Osteoblast (primary cell): ENCODE measurements around the gene ICE1. TPM values are rescaled to one million over a fixed set of nuclear protein-coding genes. Genes with fewer than 3 reads are reported as not detected.

Experiments
- DNase-seq: peaks from one replicate; pipeline ENCODE4 v3.0.0; 2011; ENCODE audit warnings: low spot score, mixed read lengths; ENCODE audit not compliant: insufficient read length; ENCODE audit errors: missing footprints
- H2AFZ ChIP-seq: 2 replicates; pipeline ENCODE4 v1.6.0; 2011; ENCODE audit warnings: mild to moderate bottlenecking, low read length
- H3K27ac ChIP-seq: 2 replicates; pipeline ENCODE4 v1.5.1; 2011; ENCODE audit warnings: mild to moderate bottlenecking, low read depth, low read length, moderate library complexity
- H3K27me3 ChIP-seq: 2 replicates; pipeline ENCODE4 v1.6.0; 2012; ENCODE audit warnings: mild to moderate bottlenecking, control low read depth, inconsistent platforms, low read length, moderate library complexity; ENCODE audit not compliant: insufficient read depth
- H3K36me3 ChIP-seq: 2 replicates; pipeline ENCODE4 v1.5.1; 2011; ENCODE audit warnings: mild to moderate bottlenecking, low read length, control low read depth, moderate library complexity; ENCODE audit not compliant: insufficient read depth
- H3K4me1 ChIP-seq: 2 replicates; pipeline ENCODE4 v1.5.1; 2011; ENCODE audit warnings: mild to moderate bottlenecking, low read length, control low read depth, moderate library complexity; ENCODE audit not compliant: insufficient read depth
- H3K4me2 ChIP-seq: 2 replicates; pipeline ENCODE4 v1.6.0; 2011; ENCODE audit warnings: mild to moderate bottlenecking, low read length; ENCODE audit not compliant: insufficient read depth
- H3K4me3 ChIP-seq: fragments of 200-600 bp; sonication (generic); 3 replicates; pipeline ENCODE4 v1.5.1; 2012; ENCODE audit warnings: mild to moderate bottlenecking, low read length, inconsistent platforms; ENCODE audit not compliant: insufficient read depth
- H3K79me2 ChIP-seq: 2 replicates; pipeline ENCODE4 v1.6.0; 2012; ENCODE audit warnings: mild to moderate bottlenecking, low read length, control low read depth, inconsistent platforms; ENCODE audit not compliant: insufficient read depth
- H3K9me3 ChIP-seq: 2 replicates; pipeline ENCODE4 v1.5.1; 2011; ENCODE audit warnings: low read depth, low read length, control low read depth
- H4K20me1 ChIP-seq: 2 replicates; pipeline ENCODE4 v1.6.0; 2012; ENCODE audit warnings: mild to moderate bottlenecking, low read length, control low read depth; ENCODE audit not compliant: insufficient read depth
- total RNA-seq: library from RNA; depleted of rRNA; stranded (reverse); fragments of >200 nt; gene quantifications from 2 replicates; pipeline ENCODE4 v1.2.3, GENCODE V29; 2012
- TF ChIP-seq, protein P1 (sequence below): IDR thresholded peaks from 2 replicates; pipeline ENCODE4 v1.5.1; 2011; ENCODE audit warnings: mild to moderate bottlenecking, low read depth, low read length, moderate library complexity; ENCODE audit errors: extremely low read depth

Gene ICE1
- total RNA-seq: 33.3 and 34.0 TPM in 2 replicates

DNA sequence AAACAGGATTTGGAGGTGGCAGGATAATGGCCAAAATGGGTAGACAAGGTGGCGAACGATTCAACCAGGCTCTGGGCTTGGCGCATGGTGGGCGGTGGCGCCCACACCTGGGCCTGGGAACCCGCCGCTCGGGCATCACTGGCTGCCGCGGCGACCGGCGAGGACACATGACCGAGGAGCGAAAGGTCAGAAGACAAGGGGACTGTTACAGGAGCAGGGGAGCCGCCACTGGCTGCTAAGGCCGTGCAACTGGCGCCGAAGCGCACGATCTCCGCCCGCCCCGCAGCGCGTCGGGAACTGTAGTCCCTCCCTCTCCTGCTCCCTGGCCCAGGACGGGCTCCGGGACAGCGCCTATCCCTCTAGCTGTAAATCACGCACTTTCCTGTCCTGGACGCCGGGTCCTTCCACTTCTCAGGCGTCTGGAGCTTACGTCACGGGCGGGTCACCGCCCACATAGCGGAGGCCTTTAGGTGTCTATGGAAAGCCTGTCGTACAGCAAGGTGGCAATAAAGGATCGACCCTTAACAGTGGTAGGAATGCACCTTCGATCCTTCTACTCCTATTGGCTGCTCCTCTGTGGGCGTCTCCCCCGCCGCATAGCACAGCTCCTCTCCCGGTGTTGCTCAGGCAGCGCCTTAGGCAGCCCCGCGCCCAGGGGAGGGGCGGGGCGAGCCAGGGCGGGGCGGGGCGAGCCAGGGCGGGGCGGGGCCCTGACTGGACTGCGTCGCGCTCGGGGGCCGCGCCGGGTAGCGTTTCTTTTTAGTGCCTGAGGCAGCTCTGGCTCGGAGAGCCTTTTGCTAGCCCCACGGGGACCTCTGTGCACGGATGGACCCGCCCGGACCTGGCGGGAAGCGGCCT, at the start of gene ICE1:
Gene ICE1, plus strand, starts transcription at position 717 of the 858 bp plus-strand sequence. CDS start 239 bp downstream, outside the sequence.
- H3K4me2 ChIP-seq: peak within 1 kb of the TSS; percentile 90
- peak within 1 kb of the TSS; percentile 88 for H3K4me3 ChIP-seq
- DNase-seq: peak; percentile 98
- H4K20me1 ChIP-seq: peaks cover 33% of the 10 kb centered on the region
- peaks cover 45% of the 10 kb centered on the region for H3K4me1 ChIP-seq
- no peaks in the 10 kb centered on the region for H3K9me3 ChIP-seq
- peak within 1 kb of the TSS; percentile 99 for H3K27ac ChIP-seq
- H3K79me2 ChIP-seq: peaks cover 46% of the 10 kb centered on the region
- peak within 1 kb of the TSS; percentile 97 for H2AFZ ChIP-seq
- H3K27me3 ChIP-seq: no peaks in the 10 kb centered on the region
- TF ChIP-seq, protein P1, sequence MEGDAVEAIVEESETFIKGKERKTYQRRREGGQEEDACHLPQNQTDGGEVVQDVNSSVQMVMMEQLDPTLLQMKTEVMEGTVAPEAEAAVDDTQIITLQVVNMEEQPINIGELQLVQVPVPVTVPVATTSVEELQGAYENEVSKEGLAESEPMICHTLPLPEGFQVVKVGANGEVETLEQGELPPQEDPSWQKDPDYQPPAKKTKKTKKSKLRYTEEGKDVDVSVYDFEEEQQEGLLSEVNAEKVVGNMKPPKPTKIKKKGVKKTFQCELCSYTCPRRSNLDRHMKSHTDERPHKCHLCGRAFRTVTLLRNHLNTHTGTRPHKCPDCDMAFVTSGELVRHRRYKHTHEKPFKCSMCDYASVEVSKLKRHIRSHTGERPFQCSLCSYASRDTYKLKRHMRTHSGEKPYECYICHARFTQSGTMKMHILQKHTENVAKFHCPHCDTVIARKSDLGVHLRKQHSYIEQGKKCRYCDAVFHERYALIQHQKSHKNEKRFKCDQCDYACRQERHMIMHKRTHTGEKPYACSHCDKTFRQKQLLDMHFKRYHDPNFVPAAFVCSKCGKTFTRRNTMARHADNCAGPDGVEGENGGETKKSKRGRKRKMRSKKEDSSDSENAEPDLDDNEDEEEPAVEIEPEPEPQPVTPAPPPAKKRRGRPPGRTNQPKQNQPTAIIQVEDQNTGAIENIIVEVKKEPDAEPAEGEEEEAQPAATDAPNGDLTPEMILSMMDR: no peak
- H3K36me3 ChIP-seq: peaks cover 6% of the 10 kb centered on the region

DNA sequence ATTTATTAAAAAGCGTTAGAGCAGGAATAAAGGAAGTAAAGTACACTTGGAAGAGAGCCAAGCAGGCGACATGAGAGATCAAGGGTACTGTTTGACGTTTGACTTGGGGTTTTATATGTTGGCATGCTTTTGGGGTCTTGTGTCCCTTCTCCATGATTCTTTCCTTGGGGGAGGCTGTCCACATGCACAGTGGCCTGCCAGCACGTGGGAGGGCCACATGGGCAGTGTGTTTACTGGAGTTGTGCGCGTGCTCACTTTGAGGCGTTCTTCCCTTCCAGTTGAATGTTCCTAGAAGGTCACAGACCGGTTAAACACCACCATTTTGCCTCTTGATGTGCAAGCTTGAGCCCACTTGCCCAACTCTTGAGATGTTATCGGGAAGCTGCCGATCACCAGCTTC, 49.5 kb upstream of the ICE1 start:
- no peak overlapping the region for H2AFZ ChIP-seq
- TF ChIP-seq, protein P1: no peak
- H3K36me3 ChIP-seq: no peaks in the 10 kb centered on the region
- H3K27me3 ChIP-seq: no peaks in the 10 kb centered on the region
- no peak for DNase-seq
- H3K4me3 ChIP-seq: no peak overlapping the region
- no peak overlapping the region for H3K27ac ChIP-seq
- no peaks in the 10 kb centered on the region for H3K79me2 ChIP-seq
- H3K9me3 ChIP-seq: no peaks in the 10 kb centered on the region
- H3K4me1 ChIP-seq: peaks cover 16% of the 10 kb centered on the region
- H4K20me1 ChIP-seq: no peaks in the 10 kb centered on the region
- H3K4me2 ChIP-seq: no peak overlapping the region

DNA sequence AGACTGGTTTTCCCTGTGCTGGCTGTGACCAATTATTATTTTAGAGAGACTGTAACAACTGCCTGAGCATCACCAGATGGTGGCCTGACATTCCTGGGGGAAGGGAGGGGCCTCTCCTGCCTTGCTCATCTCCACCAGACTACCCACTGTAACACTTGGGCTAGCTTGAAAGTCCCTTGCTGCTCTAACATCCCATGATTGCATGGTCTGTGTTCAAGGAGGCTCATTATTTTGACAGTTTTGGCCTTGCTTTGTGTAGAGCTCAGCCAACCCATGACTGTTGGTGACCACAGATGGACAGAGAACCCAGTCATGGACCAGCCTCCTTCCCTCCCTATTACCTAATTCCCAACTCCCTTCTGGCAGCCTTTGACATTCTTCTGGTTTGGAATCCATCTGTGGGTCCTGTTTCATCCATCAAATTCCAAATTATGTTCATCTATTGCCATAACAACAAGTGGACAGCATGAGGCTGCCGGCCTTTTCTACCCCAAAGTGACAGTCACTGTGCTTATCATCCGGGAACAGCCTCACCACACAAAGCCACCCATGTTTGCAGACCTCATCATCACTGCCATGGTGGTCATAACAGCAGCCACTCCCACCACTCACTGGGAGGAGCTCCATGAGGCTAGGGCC, 49.0 kb upstream of the ICE1 start:
- Histone ChIP-seq H3K36me3 (no peaks in the 10 kb centered on the region), H3K79me2 (no peaks in the 10 kb centered on the region), H3K4me3 (no peak overlapping the region), H2AFZ (peak overlapping the region; percentile 17), H4K20me1 (no peaks in the 10 kb centered on the region), H3K27ac (peak overlapping the region; percentile 73), H3K9me3 (no peaks in the 10 kb centered on the region), H3K4me2 (peak overlapping the region; percentile 47), H3K27me3 (no peaks in the 10 kb centered on the region), H3K4me1 (peaks cover 16% of the 10 kb centered on the region)
- DNase-seq: no peak
- TF ChIP-seq, protein P1: no peak

GRCh38 chr5:5374009-5374715, 48.3 kb upstream of the ICE1 start:
- H3K9me3 ChIP-seq: no peaks in the 10 kb centered on the region
- H3K79me2 ChIP-seq: no peaks in the 10 kb centered on the region
- no peaks in the 10 kb centered on the region for H3K27me3 ChIP-seq
- TF ChIP-seq, protein P1: no peak
- H3K4me1 ChIP-seq: peaks cover 16% of the 10 kb centered on the region
- H3K4me3 ChIP-seq: no peak overlapping the region
- no peaks in the 10 kb centered on the region for H3K36me3 ChIP-seq
- peak overlapping the region; percentile 73 for H3K27ac ChIP-seq
- DNase-seq: peak; percentile 85
- H2AFZ ChIP-seq: peak overlapping the region; percentile 17
- peak overlapping the region; percentile 47 for H3K4me2 ChIP-seq
- H4K20me1 ChIP-seq: no peaks in the 10 kb centered on the region
